Endothelial cell of umbilical vein (primary cell): Measurements from ENCODE around the gene ATP13A5. TPM values are rescaled to one million over a fixed set of nuclear protein-coding genes. Genes with fewer than 3 reads are reported as not detected.

ENCODE experiments used
- BruUV-seq: library from RNA; stranded (reverse); fragments of 400-500 nt; replicated peaks from 2 replicates; lab custom pipeline; 2021; lab: Mats Ljungman, UMichigan
- CTCF ChIA-PET: fragments of 300-600, 350-600 bp; sonication (Branson Sonifier 250); formaldehyde crosslinking; loops from one replicate; lab custom pipeline; 2021; ENCODE audit warnings: antibody characterized with exemption, inconsistent platforms; lab: Charles Lee
- POLR2A ChIA-PET: fragments of 300-600, 350-600 bp; sonication (Branson Sonifier 250); formaldehyde crosslinking; loops from one replicate; lab custom pipeline; 2021; ENCODE audit warnings: antibody characterized with exemption, inconsistent platforms; lab: Charles Lee
- DNase-seq: peaks from one replicate; pipeline ENCODE4 v3.0.0-alpha.2; 2011; ENCODE audit warnings: low read depth, low spot score
- FAIRE-seq: peaks from 2 replicates; lab custom pipeline; 2011; peaks lifted over from hg19 to GRCh38; lab: Jason Lieb, UNC
- H2AFZ ChIP-seq: 2 replicates; pipeline ENCODE4 v1.6.0; 2012; ENCODE audit warnings: low read depth, low read length, control low read depth, inconsistent platforms
- H3K27ac ChIP-seq: 2 replicates; pipeline ENCODE4 v1.5.1; 2011; ENCODE audit warnings: low read depth, mild to moderate bottlenecking, control low read depth, low read length, moderate library complexity; ENCODE audit not compliant: insufficient read depth
- H3K27me3 ChIP-seq, 2 experiments: 2 replicates each; pipeline versions ENCODE4 v1.6.0 to v1.6.1; 2011; ENCODE audit warnings: low read length in 2 of 2, mixed read lengths in 1 of 2; ENCODE audit not compliant: control insufficient read depth in 2 of 2, insufficient read depth in 2 of 2
- H3K36me3 ChIP-seq, 2 experiments: 2 replicates in 1 of 2; 3 replicates in 1 of 2; pipeline ENCODE4 v1.5.1; 2011; ENCODE audit warnings: low read length in 2 of 2, mild to moderate bottlenecking in 1 of 2, moderate library complexity in 1 of 2; ENCODE audit not compliant: control insufficient read depth in 2 of 2, insufficient read depth in 2 of 2; ENCODE audit errors: extremely low read depth in 1 of 2
- H3K4me1 ChIP-seq: 3 replicates; pipeline ENCODE4 v1.5.1; 2011; ENCODE audit warnings: mild to moderate bottlenecking, low read length; ENCODE audit not compliant: control insufficient read depth, insufficient read depth; ENCODE audit errors: extremely low read depth
- H3K4me2 ChIP-seq: 2 replicates; pipeline ENCODE4 v1.6.1; 2011; ENCODE audit warnings: low read length, control low read depth, mixed read lengths; ENCODE audit not compliant: insufficient read depth
- H3K4me3 ChIP-seq, 3 experiments: fragments of 200-600 bp in 1 of 3; sonication (generic), shearing (Covaris generic) in 1 of 3; replicated peaks in 1 of 3; 2 replicates each; pipeline ENCODE4 v1.5.1; 2011 to 2016; ENCODE audit warnings: control low read depth in 3 of 3, low read length in 3 of 3, mild to moderate bottlenecking in 2 of 3, inconsistent platforms in 1 of 3, low read depth in 1 of 3, moderate library complexity in 1 of 3; ENCODE audit not compliant: insufficient read depth in 1 of 3
- H3K79me2 ChIP-seq: 2 replicates; pipeline ENCODE4 v1.6.0; 2012; ENCODE audit warnings: low read length, inconsistent platforms; ENCODE audit not compliant: control insufficient read depth, insufficient read depth
- H3K9ac ChIP-seq: replicated peaks from 2 replicates; pipeline ENCODE3; 2011; ENCODE audit warnings: low read length, control low read depth; ENCODE audit not compliant: insufficient read depth; ENCODE audit errors: extremely low read depth
- H3K9me1 ChIP-seq: replicated peaks from 3 replicates; pipeline ENCODE4 v1.6.0; 2011; ENCODE audit warnings: mild to moderate bottlenecking, low read length; ENCODE audit not compliant: control insufficient read depth, insufficient read depth; ENCODE audit errors: extremely low read depth
- H3K9me3 ChIP-seq: replicated peaks from 2 replicates; pipeline ENCODE4 v1.5.1; 2012; ENCODE audit warnings: low read length, inconsistent platforms; ENCODE audit not compliant: control insufficient read depth, insufficient read depth
- H4K20me1 ChIP-seq: replicated peaks from 2 replicates; pipeline ENCODE3; 2011; ENCODE audit warnings: mild to moderate bottlenecking, low read length; ENCODE audit not compliant: control insufficient read depth, insufficient read depth; ENCODE audit errors: extremely low read depth
- EZH2 ChIP-seq: IDR thresholded peaks from 2 replicates; pipeline ENCODE4 v1.6.1; 2012; ENCODE audit warnings: borderline replicate concordance, low read depth, mild to moderate bottlenecking, moderate library complexity, low read length, inconsistent platforms; ENCODE audit not compliant: severe bottlenecking
- FOS ChIP-seq: IDR thresholded peaks from 2 replicates; pipeline ENCODE4 v1.6.1; 2011; ENCODE audit warnings: mild to moderate bottlenecking, low read length, moderate library complexity, borderline replicate concordance; ENCODE audit not compliant: insufficient read depth
- GATA2 ChIP-seq: IDR thresholded peaks from 2 replicates; pipeline ENCODE4 v1.7.0; 2011; ENCODE audit warnings: low read depth, mild to moderate bottlenecking, moderate library complexity, mixed read lengths, low read length; ENCODE audit not compliant: insufficient read length, insufficient read depth
- JUN ChIP-seq: IDR thresholded peaks from 2 replicates; pipeline ENCODE4 v1.6.1; 2011; ENCODE audit warnings: borderline replicate concordance, low read depth; ENCODE audit not compliant: insufficient read length, insufficient read depth
- MAX ChIP-seq: IDR thresholded peaks from 2 replicates; pipeline ENCODE4 v1.6.1; 2011; ENCODE audit not compliant: insufficient read depth, insufficient read length
- MYC ChIP-seq: IDR thresholded peaks from one replicate; pipeline ENCODE4 v1.6.1; 2011; ENCODE audit warnings: mild to moderate bottlenecking, low read depth, low read length
- POLR2A ChIP-seq: IDR thresholded peaks from 2 replicates; pipeline ENCODE4 v1.6.1; 2012; ENCODE audit warnings: low read depth, mild to moderate bottlenecking, control low read depth, low read length
- POLR2AphosphoS5 ChIP-seq: IDR thresholded peaks from 2 replicates; pipeline ENCODE4 v1.6.1; 2012; ENCODE audit warnings: low read depth, mild to moderate bottlenecking, control low read depth, low read length, moderate library complexity; ENCODE audit not compliant: insufficient read depth
- dilution Hi-C: fragments of 300-500 bp; cut with MboI; formaldehyde crosslinking; loops from one replicate; pipeline ENCODE4 v1.15.0; 2019; ENCODE audit warnings: low sequenced_read_pairs; ENCODE audit not compliant: extremely low pct_ligation_motif_present
- intact Hi-C: fragments of 100-400 bp; cut with micrococcal nuclease; formaldehyde crosslinking; loops from one replicate; pipeline ENCODE4 v1.10.0; 2022
- polyA plus RNA-seq, 4 experiments: library from polyadenylated mRNA; depleted of rRNA in 3 of 4; stranded (reverse) in 3 of 4; unstranded in 1 of 4; fragments of >200 nt; gene quantifications; 2 replicates each; pipeline versions ENCODE4 v1.2.1 to v1.2.3, GENCODE V29; 2011 to 2012; ENCODE audit warnings: missing spikeins in 1 of 4
- total RNA-seq: library from RNA; stranded (reverse); gene quantifications from 2 replicates; pipeline ENCODE4 v1.2.3, GENCODE V29; 2021

ATP13A5 gene
- total and polyA plus RNA-seq, 2 donors (not counting 3 experiments of a cell fraction or from before 2014, with no cell fraction given), result not detected

- Histone ChIP-seq H3K4me1 (no peaks in the 10 kb centered on the region), H3K79me2 (no peaks in the 10 kb centered on the region), H2AFZ (no peak overlapping the region), H3K4me3 (no peak overlapping the region), H3K9ac (no peak overlapping the region), H3K9me3 (no peaks in the 10 kb centered on the region), H3K4me2 (no peak overlapping the region), H3K9me1 (no peaks in the 10 kb centered on the region), H4K20me1 (no peaks in the 10 kb centered on the region), H3K36me3 (no peaks in the 10 kb centered on the region), H3K27ac (no peak overlapping the region), H3K27me3 (peaks cover 0 to 2% of the 10 kb centered on the region in 2 experiments)
- DNase-seq (no peak), FAIRE-seq (no peak)
- TF ChIP-seq MAX, result no peak
- TF ChIP-seq FOS, result no peak
- TF ChIP-seq EZH2, result no peak
- TF ChIP-seq GATA2, result no peak
- no peak for TF ChIP-seq POLR2A
- no peak for TF ChIP-seq MYC
- TF ChIP-seq POLR2AphosphoS5, result no peak
- TF ChIP-seq JUN, result no peak
- BruUV-seq, result no TSS peak
- dilution Hi-C loops (no loop called here), intact Hi-C loops (no loop called here)
- CTCF ChIA-PET, result no interaction called here
- POLR2A ChIA-PET, result no interaction called here
These were observed 150.3 kb downstream of the ATP13A5 start for GRCh38 chr3:193228206-193228605.
